Measurements from ENCODE around the gene PVALB.

The PVALB gene

GRCh38 chr22:36770513-36771231, 46.2 kb downstream of the PVALB start:
- DNase-seq = peak in 1 of 2 donors; percentile 59

DNA sequence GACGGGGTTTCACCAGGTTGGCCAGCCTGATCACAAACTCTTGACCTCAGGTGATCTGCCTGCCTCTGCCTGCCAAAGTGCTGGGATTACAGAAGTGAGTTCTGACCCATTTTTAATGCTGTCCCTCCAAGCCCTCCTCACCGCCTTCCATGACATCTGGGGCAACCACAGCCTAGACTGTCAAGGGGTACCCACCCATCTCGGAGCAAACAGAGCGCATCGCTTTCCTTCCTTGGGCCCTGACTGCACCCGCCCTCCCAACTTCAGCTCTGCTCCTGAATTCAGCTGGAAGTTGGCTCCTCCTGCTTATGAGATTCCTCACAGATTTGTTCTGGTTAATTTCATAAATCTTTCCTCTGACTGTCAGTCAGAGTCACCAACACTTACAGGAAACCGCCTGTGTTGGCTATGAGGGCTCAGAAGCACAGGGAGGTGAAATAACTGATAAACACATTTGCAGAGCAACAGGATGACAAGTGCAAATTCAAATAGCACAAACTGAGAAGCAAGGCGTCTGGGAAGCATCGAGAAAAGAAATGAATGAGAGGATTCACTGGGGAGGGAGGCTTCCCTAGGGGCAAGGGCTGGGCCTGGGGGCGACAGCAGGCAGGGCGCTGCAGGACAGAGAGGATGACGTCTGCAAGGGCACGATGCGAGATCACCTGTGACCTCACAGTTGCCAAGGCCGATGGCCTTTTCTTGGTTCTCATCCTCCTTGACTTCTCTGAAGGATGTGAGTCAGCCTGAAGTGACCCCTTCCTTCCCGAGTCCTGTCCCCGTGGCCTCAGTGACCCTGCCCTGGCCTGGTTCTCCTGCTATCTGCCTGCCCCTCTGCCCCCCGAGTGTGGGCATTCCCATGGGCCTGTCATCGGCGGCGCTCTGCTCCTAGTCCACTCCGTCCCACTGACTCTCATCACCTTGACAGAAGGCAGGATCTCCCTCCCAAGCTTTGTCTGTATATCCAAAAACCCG, 47.0 kb downstream of the PVALB start:
- no peak for DNase-seq

GRCh38 chr22:36768616-36769015, 48.2 kb downstream of the PVALB start:
- no peak for DNase-seq

DNA sequence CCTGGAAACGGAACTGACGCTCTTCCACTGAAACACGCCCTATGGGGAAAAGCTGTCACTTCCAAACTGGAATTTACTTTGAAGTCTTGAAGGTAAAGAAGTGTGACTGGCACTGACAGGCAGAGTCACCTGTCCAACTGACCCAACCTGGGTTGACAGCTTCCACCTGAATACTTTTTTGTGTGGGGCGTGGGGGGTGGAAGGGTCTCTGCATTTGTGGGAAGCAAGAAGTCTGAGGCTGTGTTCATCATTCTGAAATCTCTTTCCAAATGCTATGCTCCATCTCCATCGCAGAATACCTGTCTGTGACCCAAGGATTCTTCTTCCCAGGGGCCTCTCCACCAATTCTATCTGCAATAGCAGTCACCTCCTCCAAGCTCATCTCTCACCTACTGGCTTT, 48.7 kb downstream of the PVALB start:
- no peak for DNase-seq

DNA sequence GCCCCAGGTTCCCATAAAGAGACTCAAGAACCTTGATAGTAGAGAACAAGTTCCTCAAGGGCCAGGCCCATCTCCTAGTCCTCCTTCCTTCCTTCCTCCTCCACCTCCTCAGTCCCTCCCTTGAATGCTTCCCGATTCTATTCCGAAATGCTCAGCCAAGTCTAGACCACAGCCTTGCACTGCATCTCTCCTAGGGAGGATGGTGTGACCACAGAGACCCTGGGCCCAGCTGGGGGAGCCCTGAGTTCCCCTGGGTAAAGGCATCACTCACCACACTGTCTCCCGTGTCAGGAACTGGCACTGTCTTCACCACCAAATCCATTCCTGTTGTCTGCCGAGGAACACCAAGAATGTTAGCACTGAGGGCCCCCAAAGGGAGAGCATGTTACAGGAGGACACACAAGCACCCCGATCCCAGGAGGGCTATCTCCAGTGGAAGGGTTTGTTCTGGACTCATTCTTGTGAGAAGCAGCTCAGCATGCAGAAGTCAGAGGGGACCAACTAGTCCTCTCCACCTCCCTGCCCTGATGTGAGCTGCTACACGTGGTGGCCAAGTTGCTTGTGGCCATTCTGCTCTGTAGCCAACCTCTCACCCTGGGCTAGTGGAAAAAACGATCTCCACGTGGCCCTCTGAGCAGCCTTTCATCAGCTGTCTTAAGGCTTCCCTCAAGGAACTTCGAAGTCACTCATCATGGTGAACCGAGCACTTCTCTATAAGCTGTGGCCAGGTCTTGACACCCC, 49.6 kb downstream of the PVALB start:
- no peak for DNase-seq

DNA sequence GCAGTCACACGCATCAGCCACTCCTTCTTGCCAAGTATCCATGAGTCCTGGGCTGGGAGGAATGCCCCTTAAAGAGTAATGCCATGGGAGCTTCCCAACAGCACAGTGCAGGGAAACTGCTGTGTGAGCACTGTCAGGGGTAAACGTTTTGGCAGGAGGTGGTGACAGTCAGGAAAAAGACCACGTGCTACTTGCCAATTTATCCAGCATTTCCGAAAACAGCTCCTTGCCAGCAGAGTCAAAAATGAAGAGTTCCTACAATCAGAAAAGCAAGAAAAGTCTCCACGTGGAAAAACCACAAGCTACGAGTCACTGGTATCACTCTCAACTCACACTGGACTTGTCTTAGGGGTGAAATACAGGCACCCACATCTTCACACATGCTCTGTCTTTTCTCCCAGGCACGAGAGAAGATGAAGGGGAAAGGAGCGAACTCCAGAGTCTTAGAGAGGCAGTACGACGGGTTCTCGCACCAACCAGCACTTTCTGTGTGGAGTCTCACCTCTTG, 50.8 kb downstream of the PVALB start:
- DNase-seq = no peak

DNA sequence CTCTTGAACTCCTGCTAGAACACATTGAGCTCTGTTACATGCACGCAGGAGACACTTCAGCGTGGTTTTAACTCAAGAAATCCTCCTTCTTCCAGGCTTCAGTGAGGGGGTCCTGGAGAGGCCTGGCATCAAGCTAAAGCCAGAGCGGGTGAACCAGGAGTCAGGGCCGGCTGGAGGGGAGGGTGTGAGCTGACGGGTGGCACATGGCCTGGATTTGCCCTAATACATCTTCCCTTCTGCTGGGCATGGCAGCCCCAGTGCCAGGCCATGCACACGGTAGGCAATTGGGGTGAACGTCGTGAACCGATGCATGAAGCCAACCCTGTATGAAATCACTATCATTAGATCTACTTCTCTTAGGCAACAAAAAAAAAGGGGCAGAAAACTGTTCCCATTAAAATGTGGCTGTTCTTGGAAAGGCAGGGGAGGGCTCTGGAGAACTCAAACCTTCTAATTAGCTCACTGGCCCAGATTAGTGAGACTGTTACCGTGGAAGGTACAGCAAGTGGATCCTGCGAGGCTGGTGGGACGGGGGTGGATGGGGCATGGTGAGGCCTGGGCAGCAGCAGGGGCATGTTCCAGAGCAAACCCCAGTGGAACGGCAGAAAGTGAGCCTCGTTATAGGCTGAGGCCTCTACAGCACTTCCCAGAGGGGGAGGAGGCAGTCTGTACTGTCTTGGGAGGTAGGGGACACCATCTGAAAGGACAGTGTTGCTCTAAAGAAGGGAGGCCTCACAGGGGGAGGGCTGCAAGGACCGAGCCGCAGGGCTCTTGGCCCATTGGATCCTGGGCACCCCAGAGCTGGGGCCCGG, 51.5 kb downstream of the PVALB start:
- DNase-seq = no peak

DNA sequence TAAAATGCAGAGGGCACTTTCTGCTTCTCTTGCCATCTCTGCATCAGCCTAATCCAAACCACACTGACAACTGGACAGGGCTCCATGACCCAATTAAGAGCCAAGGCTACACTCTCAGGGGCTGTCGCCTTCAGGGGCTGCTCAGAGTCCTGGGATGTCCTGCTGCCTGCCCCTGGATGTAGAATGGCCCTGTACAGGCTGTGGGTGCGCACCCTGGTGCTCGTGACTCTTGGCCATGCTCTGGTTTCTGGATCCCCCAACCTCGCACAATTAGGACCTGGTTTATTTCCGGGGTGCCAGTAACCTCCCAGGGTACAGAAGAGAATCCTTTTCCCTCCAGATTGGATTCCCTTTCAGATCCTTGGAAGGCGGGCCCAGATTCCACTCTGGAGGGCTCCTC, 52.2 kb downstream of the PVALB start:
- DNase-seq = no peak

GRCh38 chr22:36764060-36764459, 52.8 kb downstream of the PVALB start:
- no peak for DNase-seq

GRCh38 chr22:36763576-36763975, 53.3 kb downstream of the PVALB start:
- DNase-seq = no peak

DNA sequence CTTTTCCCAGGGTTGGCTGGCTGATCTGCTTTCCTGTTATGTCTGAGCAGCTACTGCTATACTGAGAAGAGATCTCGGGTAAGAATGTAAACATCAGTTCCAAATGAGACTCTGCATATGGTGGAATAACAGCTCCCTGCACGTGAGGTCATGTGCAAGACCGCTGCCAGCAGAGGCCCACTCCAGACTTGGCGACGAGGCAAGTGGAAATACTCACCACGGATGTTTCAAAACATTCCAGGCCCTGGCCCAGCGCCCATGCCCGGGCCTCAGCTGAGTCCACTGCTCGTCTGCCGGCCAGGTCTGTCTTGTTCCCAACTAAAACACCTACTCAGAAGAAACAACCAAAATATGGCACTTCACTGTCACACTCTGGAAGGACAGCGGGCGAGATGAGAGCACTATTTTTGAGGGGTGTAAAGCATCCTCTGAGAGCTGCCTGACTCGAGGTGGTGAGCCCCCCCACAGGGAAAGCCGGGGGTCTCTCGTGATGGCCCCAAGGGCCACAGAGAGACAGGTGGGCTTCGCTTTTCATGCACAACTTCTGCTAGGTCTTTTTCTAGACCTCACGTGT, 54.1 kb downstream of the PVALB start:
- DNase-seq = no peak

DNA sequence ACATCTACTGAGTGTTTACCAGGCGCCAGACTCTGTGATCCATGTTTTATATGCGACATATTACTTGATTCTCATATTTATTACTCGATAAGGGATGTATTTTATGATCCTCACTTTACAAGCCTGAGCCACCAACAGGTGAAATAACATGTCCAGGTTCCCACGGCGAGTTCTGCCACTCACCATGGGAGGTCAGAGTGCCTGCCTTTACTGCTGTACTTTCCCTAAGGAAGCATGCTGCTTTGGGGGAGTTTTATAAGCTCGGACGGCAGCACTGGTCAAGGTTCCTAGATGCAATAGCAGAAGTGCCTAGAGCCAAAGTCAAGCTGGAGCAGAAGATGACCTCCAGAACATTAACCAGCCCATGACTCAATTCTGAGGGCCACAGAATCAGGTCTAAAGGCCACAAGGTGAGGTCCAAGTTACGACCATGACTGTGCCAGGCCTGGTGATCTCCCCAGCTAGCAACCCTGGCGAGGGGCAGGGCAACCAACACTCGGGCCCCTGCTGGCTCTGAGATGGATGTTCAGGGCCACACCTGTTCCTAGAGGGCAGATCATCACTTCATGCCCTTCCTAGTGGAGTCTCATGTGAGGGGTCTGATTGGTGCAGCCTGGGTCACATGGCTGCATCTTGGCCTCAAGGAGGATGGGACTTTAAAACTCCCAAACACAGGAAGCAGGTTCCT, 55.1 kb downstream of the PVALB start:
- no peak for DNase-seq

- no peak for DNase-seq
These were observed 56.0 kb downstream of the PVALB start for GRCh38 chr22:36760786-36761185.

DNA sequence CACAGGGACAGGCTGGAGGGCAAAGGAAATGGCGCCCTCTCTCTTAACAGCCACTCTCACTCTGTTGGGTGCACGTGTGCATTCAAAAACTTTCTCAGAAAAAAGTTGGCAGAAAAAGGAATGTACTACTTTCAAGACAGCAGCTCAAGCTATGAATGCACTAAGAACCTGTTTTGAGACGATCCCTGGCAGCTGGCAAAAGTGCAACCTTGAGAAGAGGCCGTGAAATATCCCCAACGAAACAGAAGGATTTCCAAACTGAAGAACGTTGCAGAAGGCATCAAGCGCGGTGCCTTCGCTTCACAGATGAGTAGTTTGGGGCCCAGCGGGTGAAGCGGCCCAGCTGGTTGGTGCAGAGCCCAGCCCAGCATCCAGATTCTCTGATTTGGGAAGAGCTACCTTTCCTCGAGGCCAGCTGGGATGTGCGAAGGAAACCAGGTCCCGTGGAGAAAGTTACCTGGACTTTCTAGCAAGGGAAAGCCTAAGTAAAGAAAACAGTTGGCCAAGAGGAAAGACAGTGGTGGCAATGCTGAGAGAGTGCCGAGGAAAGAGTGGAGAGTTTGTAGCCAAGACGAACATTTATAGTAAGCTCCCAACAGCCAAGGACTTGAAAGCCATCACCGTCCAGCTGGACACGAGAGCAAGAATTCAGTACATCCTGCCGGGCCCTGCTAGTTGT, 57.2 kb downstream of the PVALB start:
- DNase-seq = no peak

DNA sequence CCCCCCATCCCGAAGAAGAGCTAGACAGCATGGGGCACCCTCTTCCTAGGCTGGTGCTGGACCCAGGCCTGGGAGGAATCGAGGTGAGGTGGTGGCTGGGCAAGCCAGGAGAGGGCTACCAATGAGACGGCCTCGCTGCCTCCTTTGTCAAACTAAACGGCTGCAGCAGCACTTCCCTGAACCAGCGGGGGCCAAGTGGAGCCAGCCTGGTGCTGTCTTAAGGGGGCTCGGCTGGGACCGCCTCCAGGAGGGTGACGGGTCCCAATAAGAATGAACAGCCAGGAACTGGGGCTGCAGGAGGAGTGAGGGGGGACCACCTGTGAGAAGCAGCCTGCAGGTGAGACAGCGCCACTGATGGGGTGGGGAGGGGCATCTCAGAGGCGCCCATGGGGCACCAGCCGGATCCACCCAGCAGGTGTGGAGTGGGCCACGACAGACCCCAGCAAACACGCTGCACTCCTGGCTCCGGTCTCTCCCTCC, 58.0 kb downstream of the PVALB start:
- no peak for DNase-seq

GRCh38 chr22:36757668-36758211, 59.1 kb downstream of the PVALB start:
- peak; percentile 34 to 42 for DNase-seq

DNA sequence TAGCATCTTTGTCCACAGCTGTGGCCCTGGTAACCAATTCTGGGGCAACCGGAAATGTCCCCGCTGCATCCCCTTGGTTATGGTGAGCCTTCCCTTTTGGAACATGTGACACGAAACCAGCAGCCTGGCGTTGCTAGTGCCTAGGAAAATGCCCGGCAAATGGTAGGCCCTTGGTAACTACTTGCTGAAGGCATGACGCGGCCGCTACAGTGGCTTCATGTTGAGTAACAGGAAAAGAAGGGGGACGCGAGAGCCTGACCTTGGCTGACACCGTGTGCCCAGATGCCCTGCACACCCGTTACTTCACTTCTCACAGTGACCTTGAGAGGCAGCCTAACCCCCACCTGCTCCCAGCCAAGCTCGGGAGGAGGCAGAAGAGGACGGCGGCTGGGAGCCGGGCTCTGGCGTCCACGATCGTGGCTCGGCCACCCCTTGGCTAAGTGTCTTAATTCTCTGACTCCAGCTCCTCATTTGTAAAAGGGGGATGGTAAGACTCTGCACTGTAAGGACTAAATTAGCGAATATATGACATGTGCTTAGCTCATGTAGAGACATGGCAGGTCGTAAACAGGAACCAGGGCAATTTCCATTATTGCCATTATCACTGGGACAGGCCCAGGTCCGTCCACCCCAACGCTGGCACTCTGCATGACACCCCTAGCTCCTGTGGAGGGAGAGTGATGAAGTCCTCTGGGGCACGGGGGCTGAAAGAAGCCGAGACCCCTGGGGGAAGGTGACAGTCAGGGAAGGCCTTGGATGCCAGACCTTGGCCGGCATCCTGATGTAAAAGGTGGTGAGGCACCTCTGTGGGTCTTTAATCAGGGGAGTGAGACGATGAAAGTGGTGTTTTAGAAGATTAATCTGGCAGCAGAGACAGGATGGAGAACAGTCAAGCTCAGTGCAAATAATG, 59.8 kb downstream of the PVALB start:
- no peak for DNase-seq

GRCh38 chr22:36756031-36756430, 60.8 kb downstream of the PVALB start:
- no peak for DNase-seq

DNA sequence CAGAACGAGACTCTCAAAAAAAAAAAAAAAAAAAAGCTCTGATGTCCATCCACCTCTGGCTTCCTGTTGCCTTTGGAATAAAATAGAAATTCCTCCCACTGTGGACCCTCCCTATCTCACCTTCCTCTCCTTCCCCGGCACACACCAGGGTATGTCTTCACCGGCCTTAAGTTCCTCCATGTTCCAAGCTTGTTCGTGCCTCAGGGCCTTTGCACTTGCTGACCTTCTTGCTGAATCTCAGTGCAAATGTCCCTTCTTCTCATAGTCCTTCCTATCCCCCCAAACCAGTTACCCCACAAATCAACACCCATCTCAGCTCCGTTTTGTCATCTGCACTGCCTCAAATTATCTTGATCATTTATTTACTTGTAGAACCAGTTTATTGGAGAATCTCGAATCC, 61.5 kb downstream of the PVALB start:
- DNase-seq = no peak
